DOHH2 (cell line): ENCODE results near the gene FGF5.

Experiments used
- EZH2phosphoT487 ChIP-seq: fragments of 200-600 bp; sonication (generic); IDR thresholded peaks from 2 replicates; pipeline ENCODE4 v1.6.1; 2017; ENCODE audit warnings: borderline replicate concordance, mild to moderate bottlenecking, antibody characterized with exemption, low read length, moderate library complexity, mixed read lengths
- TF ChIP-seq, protein P1 (sequence below): fragments of 200-600 bp; sonication (generic); IDR thresholded peaks from one replicate; pipeline ENCODE4 v1.5.1; 2014; ENCODE audit warnings: antibody characterized with exemption, mild to moderate bottlenecking, low read depth, low read length; ENCODE audit not compliant: poor library complexity, severe bottlenecking

DNA sequence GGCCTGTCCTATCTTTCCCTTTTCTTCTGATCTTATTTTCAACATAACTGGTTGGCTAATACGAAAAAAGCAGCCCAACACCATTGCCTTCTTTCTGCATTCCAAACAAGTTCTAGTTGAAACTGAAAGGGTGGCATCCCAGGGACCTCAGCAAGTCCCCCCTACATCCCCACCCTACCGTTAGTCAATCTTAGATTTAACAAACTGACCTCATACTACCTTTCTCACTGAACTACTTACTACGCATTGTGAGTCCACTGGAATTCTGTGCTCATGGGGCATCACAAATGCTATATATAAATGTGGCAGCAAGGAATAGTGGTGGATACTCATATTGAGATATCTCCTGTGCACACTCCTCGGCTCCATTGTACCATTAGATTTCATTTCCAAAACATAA is 33.1 kb upstream of the FGF5 start:
- TF ChIP-seq, protein P1, sequence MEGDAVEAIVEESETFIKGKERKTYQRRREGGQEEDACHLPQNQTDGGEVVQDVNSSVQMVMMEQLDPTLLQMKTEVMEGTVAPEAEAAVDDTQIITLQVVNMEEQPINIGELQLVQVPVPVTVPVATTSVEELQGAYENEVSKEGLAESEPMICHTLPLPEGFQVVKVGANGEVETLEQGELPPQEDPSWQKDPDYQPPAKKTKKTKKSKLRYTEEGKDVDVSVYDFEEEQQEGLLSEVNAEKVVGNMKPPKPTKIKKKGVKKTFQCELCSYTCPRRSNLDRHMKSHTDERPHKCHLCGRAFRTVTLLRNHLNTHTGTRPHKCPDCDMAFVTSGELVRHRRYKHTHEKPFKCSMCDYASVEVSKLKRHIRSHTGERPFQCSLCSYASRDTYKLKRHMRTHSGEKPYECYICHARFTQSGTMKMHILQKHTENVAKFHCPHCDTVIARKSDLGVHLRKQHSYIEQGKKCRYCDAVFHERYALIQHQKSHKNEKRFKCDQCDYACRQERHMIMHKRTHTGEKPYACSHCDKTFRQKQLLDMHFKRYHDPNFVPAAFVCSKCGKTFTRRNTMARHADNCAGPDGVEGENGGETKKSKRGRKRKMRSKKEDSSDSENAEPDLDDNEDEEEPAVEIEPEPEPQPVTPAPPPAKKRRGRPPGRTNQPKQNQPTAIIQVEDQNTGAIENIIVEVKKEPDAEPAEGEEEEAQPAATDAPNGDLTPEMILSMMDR, result no peak
- no peak for TF ChIP-seq EZH2phosphoT487
